Upper lobe of left lung (tissue), 4 donors: ENCODE results near the gene NALCN.

Source experiments
- CTCF ChIP-seq, 6 experiments: fragments of 450-650 bp in 4 of 6; fragments of 200-600 bp in 2 of 6; sonication (generic) in 2 of 6; IDR thresholded peaks; one replicate each; pipeline ENCODE4 v1.5.1; 2016 to 2019; ENCODE audit warnings: antibody characterized with exemption in 6 of 6
- EP300 ChIP-seq, 4 donors: sonication (generic); formaldehyde crosslinking; IDR thresholded peaks; one replicate each; pipeline ENCODE4 v1.5.1; 2017; ENCODE audit warnings: antibody characterized with exemption in 4 of 4, control low read depth in 2 of 4
- POLR2A ChIP-seq, 4 donors: fragments of 450-650 bp; IDR thresholded peaks; one replicate each; pipeline ENCODE4 v1.5.1; 2016 to 2017; ENCODE audit warnings: antibody characterized with exemption in 4 of 4, mild to moderate bottlenecking in 2 of 4
- POLR2AphosphoS5 ChIP-seq, 2 donors: sonication (generic); formaldehyde crosslinking; IDR thresholded peaks; one replicate each; pipeline ENCODE4 v1.5.1; 2017; ENCODE audit warnings: antibody characterized with exemption in 2 of 2

- TF ChIP-seq CTCF (IDR thresholded peaks at IDR 0.05) (no peak), POLR2A (IDR thresholded peaks at IDR 0.05) (no peak), EP300 (IDR thresholded peaks at IDR 0.05) (no peak), POLR2AphosphoS5 (IDR thresholded peaks at IDR 0.05) (no peak)
Measured at GRCh38 chr13:101384929-101385328, 31.4 kb downstream of the NALCN start.
